HepG2 (cell line): ENCODE results near the gene MED9. TPM values are rescaled to one million over a fixed set of nuclear protein-coding genes. Genes with fewer than 3 reads are reported as not detected.

Experiments
- ATF2 ChIP-seq: sonication (generic); formaldehyde crosslinking; IDR thresholded peaks from 2 replicates; pipeline ENCODE4 v1.4.0; 2020; ENCODE audit warnings: missing genetic modification reagents
- BHLHE40 ChIP-seq: IDR thresholded peaks from 2 replicates; pipeline ENCODE4 v1.6.1; 2011; ENCODE audit warnings: low read length, improper control_type of control experiment
- JUN ChIP-seq: sonication (generic); formaldehyde crosslinking; IDR thresholded peaks from 2 replicates; pipeline ENCODE4 v1.4.0; 2020; ENCODE audit warnings: mild to moderate bottlenecking, missing genetic modification reagents
- MED8 ChIP-seq: sonication (generic); formaldehyde crosslinking; IDR thresholded peaks from 2 replicates; pipeline ENCODE4 v1.8.1; 2023; ENCODE audit warnings: mild to moderate bottlenecking, missing genetic modification reagents; ENCODE audit not compliant: insufficient replicate concordance
- MXD3 ChIP-seq: IDR thresholded peaks from 2 replicates; pipeline ENCODE4 v1.6.1; 2016; ENCODE audit warnings: mild to moderate bottlenecking, missing biosample characterization, missing genetic modification reagents
- PREB ChIP-seq: sonication (generic); formaldehyde crosslinking; IDR thresholded peaks from 2 replicates; pipeline ENCODE4 v1.4.0; 2020; ENCODE audit warnings: missing genetic modification reagents
- RBFOX2 ChIP-seq: fragments of 200-400 bp; formaldehyde crosslinking; IDR thresholded peaks from 2 replicates; pipeline ENCODE4 v1.6.1; 2017; ENCODE audit warnings: low read depth, mild to moderate bottlenecking, low read length
- SMAD1 ChIP-seq: sonication (generic); formaldehyde crosslinking; IDR thresholded peaks from 2 replicates; pipeline ENCODE4 v1.4.0; 2020; ENCODE audit warnings: missing genetic modification reagents, low read depth, mild to moderate bottlenecking, borderline replicate concordance
- TAF15 ChIP-seq: fragments of 200-400 bp; formaldehyde crosslinking; IDR thresholded peaks from one replicate; pipeline ENCODE4 v1.6.1; 2018; ENCODE audit warnings: mild to moderate bottlenecking, low read depth, low read length; ENCODE audit not compliant: poor library complexity, severe bottlenecking
- TFDP1 ChIP-seq: IDR thresholded peaks from 2 replicates; pipeline ENCODE4 v1.6.1; 2016; ENCODE audit warnings: missing compliant biosample characterization, missing genetic modification reagents, borderline replicate concordance
- ZC3H13 ChIP-seq: sonication (generic); formaldehyde crosslinking; IDR thresholded peaks from 2 replicates; pipeline ENCODE4 v1.8.1; 2023; ENCODE audit warnings: mild to moderate bottlenecking, missing genetic modification reagents, moderate library complexity
- ZGPAT ChIP-seq: IDR thresholded peaks from 2 replicates; pipeline ENCODE4 v1.6.1; 2016; ENCODE audit warnings: mild to moderate bottlenecking
- ZMYM4 ChIP-seq: sonication (generic); formaldehyde crosslinking; IDR thresholded peaks from 2 replicates; pipeline ENCODE4 v1.8.1; 2023; ENCODE audit warnings: mild to moderate bottlenecking, missing genetic modification reagents
- ZNF24 ChIP-seq: fragments of 450-650 bp; IDR thresholded peaks from 2 replicates; pipeline ENCODE4 v1.6.1; 2017; ENCODE audit warnings: antibody characterized with exemption, mild to moderate bottlenecking
- ZNF256 ChIP-seq: sonication (generic); formaldehyde crosslinking; conservative IDR thresholded peaks from 2 replicates; pipeline ENCODE4 v1.4.0; 2020; ENCODE audit warnings: missing genetic modification reagents
- ZNF687 ChIP-seq: sonication (generic); formaldehyde crosslinking; IDR thresholded peaks from 2 replicates; pipeline ENCODE4 v1.5.1; 2020; ENCODE audit warnings: mild to moderate bottlenecking, missing genetic modification reagents, moderate library complexity
- ZNF766 ChIP-seq: sonication (generic); formaldehyde crosslinking; IDR thresholded peaks from 2 replicates; pipeline ENCODE4 v1.5.0; 2020; ENCODE audit warnings: missing genetic modification reagents, borderline replicate concordance
- polyA plus RNA-seq, 8 experiments: library from polyadenylated mRNA; depleted of rRNA in 3 of 8; stranded (reverse) in 7 of 8; unstranded in 1 of 8; fragments of >200 nt; fragmentation: Illumina TruSeq in 4 of 8; extraction: Trizol in 4 of 8; gene quantifications; 2 replicates each; pipeline versions ENCODE4 v1.2.1 to v1.2.3, GENCODE V29; 2011 to 2016; ENCODE audit warnings: low read depth in 4 of 8, missing spikeins in 1 of 8, mixed read lengths in 1 of 8; ENCODE audit not compliant: insufficient read depth in 1 of 8
- total RNA-seq, 5 experiments: library from RNA; depleted of rRNA; stranded (reverse); fragments of >200 nt; fragmentation: Illumina TruSeq; extraction: Trizol; gene quantifications; 2 replicates each; pipeline ENCODE4 v1.2.3, GENCODE V29; 2016; ENCODE audit warnings: low read depth in 1 of 5

MED9 gene
- total and polyA plus RNA-seq, 2 of the 13 experiments (the other 11 are each of a cell fraction or from before 2014, with no cell fraction given) = 11.9 to 15.1 TPM

- TF ChIP-seq TFDP1 (CRISPR knock-in tag) (peak; percentile 51; the same call in 1 of the 2 replicates), SMAD1 (no peak), RBFOX2 (no peak), ZNF256 (CRISPR knock-in tag) (0 out of 2 replicates have a peak, but pooled peaks have one; percentile 29), ZMYM4 (peak; percentile 91), JUN (CRISPR knock-in tag) (peak; percentile 74), ZNF687 (CRISPR knock-in tag) (no peak), ZNF24 (peak; percentile 68; the same call in 1 of the 2 replicates), MXD3 (CRISPR knock-in tag) (no peak), ZNF766 (CRISPR knock-in tag) (no peak), ATF2 (CRISPR knock-in tag) (peak; percentile 89), ZGPAT (CRISPR knock-in tag) (peak; percentile 98), ZC3H13 (CRISPR knock-in tag) (peak; percentile 52; the same call in 1 of the 2 replicates), PREB (CRISPR knock-in tag) (no peak), TAF15 (no peak), BHLHE40 (peak; percentile 88), MED8 (CRISPR knock-in tag) (peak; percentile 64)
Measured at GRCh38 chr17:17533901-17534441, 57.2 kb downstream of the MED9 start (continued).
